Ishikawa (cell line): ENCODE measurements around the gene TBCA.

Experiments used
- CEBPB ChIP-seq: IDR thresholded peaks from 2 replicates; pipeline ENCODE4 v1.6.1; 2012
- CREB1 ChIP-seq: IDR thresholded peaks from 2 replicates; pipeline ENCODE4 v1.6.1; 2012; ENCODE audit warnings: low read depth
- EGR1 ChIP-seq: IDR thresholded peaks from 2 replicates; pipeline ENCODE4 v1.6.1; 2012
- EP300 ChIP-seq: IDR thresholded peaks from 2 replicates; pipeline ENCODE4 v1.6.1; 2012; ENCODE audit warnings: borderline replicate concordance
- FOXM1 ChIP-seq: IDR thresholded peaks from 2 replicates; pipeline ENCODE4 v1.6.1; 2012; ENCODE audit warnings: low read depth, borderline replicate concordance
- MAX ChIP-seq: IDR thresholded peaks from 2 replicates; pipeline ENCODE4 v1.6.1; 2012
- NFIC ChIP-seq: IDR thresholded peaks from 2 replicates; pipeline ENCODE4 v1.6.1; 2012
- RAD21 ChIP-seq: IDR thresholded peaks from 2 replicates; pipeline ENCODE4 v1.6.1; 2012; ENCODE audit warnings: low read depth
- TAF1 ChIP-seq: IDR thresholded peaks from 2 replicates; pipeline ENCODE4 v1.6.1; 2012; ENCODE audit warnings: low read depth, mild to moderate bottlenecking
- TCF12 ChIP-seq: IDR thresholded peaks from 2 replicates; pipeline ENCODE4 v1.6.1; 2012; ENCODE audit warnings: low read depth
- TEAD4 ChIP-seq: IDR thresholded peaks from 2 replicates; pipeline ENCODE4 v1.6.1; 2012
- USF1 ChIP-seq: IDR thresholded peaks from 2 replicates; pipeline ENCODE4 v1.6.1; 2012
- YY1 ChIP-seq: IDR thresholded peaks from 2 replicates; pipeline ENCODE4 v1.6.1; 2012; ENCODE audit warnings: low read depth
- ZBTB7A ChIP-seq: IDR thresholded peaks from 2 replicates; pipeline ENCODE4 v1.6.1; 2012; ENCODE audit warnings: low read depth
- TF ChIP-seq, protein P1 (sequence below): IDR thresholded peaks from 2 replicates; pipeline ENCODE4 v1.6.1; 2012; ENCODE audit warnings: low read depth, mild to moderate bottlenecking

TBCA gene

GRCh38 chr5:77709993-77710685 is 66.0 kb downstream of the TBCA start:
- no peak for TF ChIP-seq YY1
- no peak for TF ChIP-seq RAD21
- no peak for TF ChIP-seq USF1
- TF ChIP-seq EGR1 = no peak
- TF ChIP-seq FOXM1 = no peak
- no peak for TF ChIP-seq EP300
- TF ChIP-seq TCF12 = no peak
- no peak for TF ChIP-seq NFIC
- TF ChIP-seq, protein P1, sequence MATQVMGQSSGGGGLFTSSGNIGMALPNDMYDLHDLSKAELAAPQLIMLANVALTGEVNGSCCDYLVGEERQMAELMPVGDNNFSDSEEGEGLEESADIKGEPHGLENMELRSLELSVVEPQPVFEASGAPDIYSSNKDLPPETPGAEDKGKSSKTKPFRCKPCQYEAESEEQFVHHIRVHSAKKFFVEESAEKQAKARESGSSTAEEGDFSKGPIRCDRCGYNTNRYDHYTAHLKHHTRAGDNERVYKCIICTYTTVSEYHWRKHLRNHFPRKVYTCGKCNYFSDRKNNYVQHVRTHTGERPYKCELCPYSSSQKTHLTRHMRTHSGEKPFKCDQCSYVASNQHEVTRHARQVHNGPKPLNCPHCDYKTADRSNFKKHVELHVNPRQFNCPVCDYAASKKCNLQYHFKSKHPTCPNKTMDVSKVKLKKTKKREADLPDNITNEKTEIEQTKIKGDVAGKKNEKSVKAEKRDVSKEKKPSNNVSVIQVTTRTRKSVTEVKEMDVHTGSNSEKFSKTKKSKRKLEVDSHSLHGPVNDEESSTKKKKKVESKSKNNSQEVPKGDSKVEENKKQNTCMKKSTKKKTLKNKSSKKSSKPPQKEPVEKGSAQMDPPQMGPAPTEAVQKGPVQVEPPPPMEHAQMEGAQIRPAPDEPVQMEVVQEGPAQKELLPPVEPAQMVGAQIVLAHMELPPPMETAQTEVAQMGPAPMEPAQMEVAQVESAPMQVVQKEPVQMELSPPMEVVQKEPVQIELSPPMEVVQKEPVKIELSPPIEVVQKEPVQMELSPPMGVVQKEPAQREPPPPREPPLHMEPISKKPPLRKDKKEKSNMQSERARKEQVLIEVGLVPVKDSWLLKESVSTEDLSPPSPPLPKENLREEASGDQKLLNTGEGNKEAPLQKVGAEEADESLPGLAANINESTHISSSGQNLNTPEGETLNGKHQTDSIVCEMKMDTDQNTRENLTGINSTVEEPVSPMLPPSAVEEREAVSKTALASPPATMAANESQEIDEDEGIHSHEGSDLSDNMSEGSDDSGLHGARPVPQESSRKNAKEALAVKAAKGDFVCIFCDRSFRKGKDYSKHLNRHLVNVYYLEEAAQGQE = no peak
- TF ChIP-seq ZBTB7A = no peak

DNA sequence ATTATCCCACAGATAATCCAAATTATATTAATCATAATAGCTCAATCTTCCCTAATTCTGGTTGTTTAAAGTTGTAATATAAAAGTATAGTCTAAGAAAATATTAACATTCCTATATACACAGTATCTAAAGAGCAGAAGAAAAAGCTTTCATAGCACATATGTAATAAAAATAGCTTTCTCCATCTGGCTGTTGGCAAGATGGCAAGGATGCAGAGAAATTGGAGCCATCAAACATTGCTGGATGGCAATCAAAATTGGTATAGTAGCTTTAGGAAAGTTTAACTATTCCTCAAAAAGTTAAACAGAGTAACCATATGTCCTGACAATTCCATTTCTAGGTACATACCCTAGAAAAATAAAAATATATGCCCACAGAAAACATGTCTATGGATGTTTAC is 66.8 kb downstream of the TBCA start:
- no peak for TF ChIP-seq CREB1
- no peak for TF ChIP-seq FOXM1
- no peak for TF ChIP-seq TEAD4
- no peak for TF ChIP-seq TCF12
- TF ChIP-seq, protein P1 = no peak
- no peak for TF ChIP-seq RAD21
- no peak for TF ChIP-seq EP300
- no peak for TF ChIP-seq YY1
- TF ChIP-seq ZBTB7A = no peak
- TF ChIP-seq USF1 = no peak
- no peak for TF ChIP-seq EGR1
- no peak for TF ChIP-seq MAX
- no peak for TF ChIP-seq CEBPB

DNA sequence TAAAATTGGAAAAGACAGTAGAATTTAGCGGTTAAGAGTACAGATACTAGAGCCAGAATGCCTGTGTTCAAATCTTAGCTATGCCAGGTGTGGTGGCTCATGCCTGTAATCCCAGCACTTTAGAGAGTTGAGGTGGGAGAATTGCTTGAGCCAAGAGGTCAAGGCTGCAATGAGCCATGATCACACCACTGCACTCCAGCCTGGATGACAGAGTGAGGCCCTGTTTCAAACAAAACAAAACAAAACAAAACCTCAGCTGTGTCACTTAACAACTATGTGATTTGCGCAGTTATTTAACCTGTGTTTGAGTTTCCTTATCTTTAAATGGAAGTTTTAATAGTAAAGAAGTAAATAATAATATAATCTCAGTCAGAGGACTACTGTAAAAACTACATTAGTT is 68.3 kb downstream of the TBCA start:
- TF ChIP-seq EP300 = no peak
- no peak for TF ChIP-seq USF1
- TF ChIP-seq CEBPB = no peak
- TF ChIP-seq EGR1 = no peak
- no peak for TF ChIP-seq YY1
- no peak for TF ChIP-seq RAD21
- TF ChIP-seq CREB1 = no peak
- TF ChIP-seq TEAD4 = no peak
- no peak for TF ChIP-seq ZBTB7A
- no peak for TF ChIP-seq MAX
- no peak for TF ChIP-seq TCF12
- TF ChIP-seq FOXM1 = no peak
- TF ChIP-seq NFIC = no peak

DNA sequence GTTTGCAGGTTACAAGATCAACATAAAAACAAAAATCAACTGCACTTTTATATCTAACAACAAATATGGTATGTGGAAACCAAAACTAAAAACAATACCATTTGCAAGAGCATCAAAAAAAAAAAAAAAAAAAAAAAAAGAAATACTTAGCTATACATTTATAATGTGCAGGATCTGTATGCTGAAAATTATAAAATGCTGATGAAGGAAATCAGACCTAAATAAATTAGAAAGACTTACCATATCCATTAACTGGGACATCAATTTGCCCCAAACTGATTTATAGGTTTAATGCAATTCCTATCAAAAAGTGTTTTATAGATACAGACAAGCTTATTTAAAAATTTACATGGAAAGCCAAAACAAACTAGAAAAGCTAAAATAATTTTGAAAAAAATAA is 77.2 kb downstream of the TBCA start:
- TF ChIP-seq, protein P1 = no peak
- TF ChIP-seq YY1 (no peak), EP300 (no peak), CREB1 (no peak), EGR1 (no peak)

DNA sequence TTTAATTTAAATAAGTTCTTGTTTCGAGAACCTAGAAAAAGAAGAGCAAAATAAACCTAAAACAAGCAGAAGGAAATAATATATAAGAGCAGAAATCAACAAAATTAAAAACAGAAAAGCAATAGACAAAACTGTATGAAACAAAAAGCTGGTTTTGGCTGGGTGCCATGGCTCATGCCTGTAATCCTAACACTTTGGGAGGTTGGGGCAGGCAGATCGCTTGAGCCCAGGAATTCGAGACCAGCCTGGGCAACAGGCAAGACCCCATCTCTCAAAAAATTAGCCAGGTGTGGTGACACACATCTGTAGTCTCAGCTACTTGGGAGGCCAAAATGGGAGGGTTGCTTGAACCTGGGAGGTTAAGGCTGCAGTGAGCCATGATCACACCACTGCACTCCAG is 78.4 kb downstream of the TBCA start:
- no peak for TF ChIP-seq RAD21
- TF ChIP-seq, protein P1 = no peak
- no peak for TF ChIP-seq USF1
- TF ChIP-seq ZBTB7A = no peak
- no peak for TF ChIP-seq YY1
- no peak for TF ChIP-seq CEBPB
- no peak for TF ChIP-seq FOXM1
- TF ChIP-seq TAF1 = no peak
- TF ChIP-seq EGR1 = no peak
- TF ChIP-seq MAX = no peak
- no peak for TF ChIP-seq TCF12
